GM23338 (cell line): ENCODE data around the gene BDH1. TPM values are rescaled to one million over a fixed set of nuclear protein-coding genes. Genes with fewer than 3 reads are reported as not detected.
"Not testable (repeated sequence)": the region's sequence is repeated elsewhere in the genome, so short reads cannot be mapped to it uniquely, and the experiment has no call there.

Experiments used
- ATAC-seq: fragments of 200-7000 bp; cut with Tn5 transposase; 3 replicates; pipeline ENCODE4 v1.9.1; 2020
- DNase-seq: peaks from one replicate; pipeline ENCODE4 v3.0.0-alpha.2; 2015; ENCODE audit warnings: low spot score
- H2AFZ ChIP-seq: fragments of 200-600 bp; sonication (generic); 2 replicates; pipeline ENCODE4 v1.8.0; 2016; ENCODE audit warnings: antibody characterized with exemption, mild to moderate bottlenecking, moderate library complexity
- H3F3A ChIP-seq: fragments of 200-600 bp; sonication (generic); replicated peaks from 2 replicates; pipeline ENCODE4 v1.8.0; 2017; ENCODE audit warnings: antibody characterized with exemption, mixed run types, low read depth
- H3K27ac ChIP-seq: fragments of 200-600 bp; sonication (generic); 2 replicates; pipeline ENCODE4 v1.6.1; 2016; ENCODE audit warnings: low read depth
- H3K27me3 ChIP-seq: fragments of 200-600 bp; sonication (generic); 2 replicates; pipeline ENCODE4 v1.8.0; 2016; ENCODE audit warnings: mild to moderate bottlenecking, mixed run types, moderate library complexity; ENCODE audit not compliant: insufficient read depth
- H3K36me3 ChIP-seq: fragments of 200-600 bp; sonication (generic); 2 replicates; pipeline ENCODE4 v1.8.0; 2016; ENCODE audit warnings: mild to moderate bottlenecking; ENCODE audit not compliant: insufficient read depth
- H3K4me1 ChIP-seq: fragments of 200-600 bp; sonication (generic); 2 replicates; pipeline ENCODE4 v1.8.0; 2016; ENCODE audit warnings: mild to moderate bottlenecking, moderate library complexity; ENCODE audit not compliant: insufficient read depth
- H3K4me2 ChIP-seq: fragments of 200-600 bp; sonication (generic); 2 replicates; pipeline ENCODE4 v1.7.1; 2017; ENCODE audit warnings: mixed run types
- H3K4me3 ChIP-seq: fragments of 200-600 bp; sonication (generic); 2 replicates; pipeline ENCODE4 v1.6.1; 2016; ENCODE audit warnings: mixed run types
- H3K79me2 ChIP-seq: fragments of 200-600 bp; sonication (generic); replicated peaks from 2 replicates; pipeline ENCODE4 v1.8.0; 2017; ENCODE audit warnings: mild to moderate bottlenecking; ENCODE audit not compliant: insufficient read depth
- H3K9me2 ChIP-seq: fragments of 200-600 bp; sonication (generic); 2 replicates; pipeline ENCODE4 v1.8.0; 2017; ENCODE audit not compliant: insufficient read depth
- H4K20me1 ChIP-seq: fragments of 200-600 bp; sonication (generic); replicated peaks from 2 replicates; pipeline ENCODE4 v1.8.0; 2017; ENCODE audit warnings: mild to moderate bottlenecking; ENCODE audit not compliant: insufficient read depth
- H3K27ac Mint-ChIP-seq: 2 replicates; pipeline ENCODE4 v1.8.0; 2020; ENCODE audit warnings: inconsistent platforms, mild to moderate bottlenecking, moderate library complexity, mixed read lengths
- H3K27me3 Mint-ChIP-seq: 3 replicates; pipeline ENCODE4 v1.8.0; 2022; ENCODE audit warnings: low read depth, mild to moderate bottlenecking, moderate library complexity, mixed read lengths, inconsistent platforms; ENCODE audit not compliant: insufficient read depth, poor library complexity
- H3K36me3 Mint-ChIP-seq: 3 replicates; pipeline ENCODE4 v1.8.0; 2021; ENCODE audit warnings: low read depth, mild to moderate bottlenecking, inconsistent platforms, moderate library complexity, mixed read lengths
- H3K4me1 Mint-ChIP-seq: 3 replicates; pipeline ENCODE4 v1.8.0; 2020; ENCODE audit warnings: mild to moderate bottlenecking, inconsistent platforms, mixed read lengths
- H3K4me3 Mint-ChIP-seq: 3 replicates; pipeline ENCODE4 v1.8.0; 2021; ENCODE audit warnings: moderate library complexity, mild to moderate bottlenecking, inconsistent platforms, mixed read lengths
- H3K9me3 Mint-ChIP-seq: 3 replicates; pipeline ENCODE4 v1.8.0; 2020; ENCODE audit warnings: moderate library complexity, mild to moderate bottlenecking, inconsistent platforms, mixed read lengths
- JUNB ChIP-seq: IDR thresholded peaks from one replicate; pipeline ENCODE4 v1.6.1; 2016; ENCODE audit warnings: antibody characterized with exemption; ENCODE audit not compliant: unreplicated experiment
- polyA plus RNA-seq: library from polyadenylated mRNA; unstranded; fragments of >200 nt; fragmentation: Nextera tagmentation; extraction: Ambion mirVana; gene quantifications from 2 replicates; pipeline ENCODE4 v1.2.1, GENCODE V29; 2016
- total RNA-seq: library from RNA; depleted of rRNA; stranded (reverse); fragments of >200 nt; shearing (Covaris generic); gene quantifications from 2 replicates; pipeline ENCODE4 v1.2.3, GENCODE V29; 2014
- TF ChIP-seq, protein P1 (sequence below), 2 experiments: fragments of 200-600 bp in 1 of 2; sonication (generic) in 1 of 2; conservative IDR thresholded peaks; 2 replicates each; pipeline versions ENCODE4 v1.5.1 to v1.6.1; 2016 to 2017; ENCODE audit warnings: antibody characterized with exemption in 2 of 2, low read depth in 2 of 2, mild to moderate bottlenecking in 2 of 2, moderate library complexity in 1 of 2

The BDH1 gene
- total and polyA plus RNA-seq, 2 experiments from 2014 or later = 18.1 to 19.3 TPM

DNA sequence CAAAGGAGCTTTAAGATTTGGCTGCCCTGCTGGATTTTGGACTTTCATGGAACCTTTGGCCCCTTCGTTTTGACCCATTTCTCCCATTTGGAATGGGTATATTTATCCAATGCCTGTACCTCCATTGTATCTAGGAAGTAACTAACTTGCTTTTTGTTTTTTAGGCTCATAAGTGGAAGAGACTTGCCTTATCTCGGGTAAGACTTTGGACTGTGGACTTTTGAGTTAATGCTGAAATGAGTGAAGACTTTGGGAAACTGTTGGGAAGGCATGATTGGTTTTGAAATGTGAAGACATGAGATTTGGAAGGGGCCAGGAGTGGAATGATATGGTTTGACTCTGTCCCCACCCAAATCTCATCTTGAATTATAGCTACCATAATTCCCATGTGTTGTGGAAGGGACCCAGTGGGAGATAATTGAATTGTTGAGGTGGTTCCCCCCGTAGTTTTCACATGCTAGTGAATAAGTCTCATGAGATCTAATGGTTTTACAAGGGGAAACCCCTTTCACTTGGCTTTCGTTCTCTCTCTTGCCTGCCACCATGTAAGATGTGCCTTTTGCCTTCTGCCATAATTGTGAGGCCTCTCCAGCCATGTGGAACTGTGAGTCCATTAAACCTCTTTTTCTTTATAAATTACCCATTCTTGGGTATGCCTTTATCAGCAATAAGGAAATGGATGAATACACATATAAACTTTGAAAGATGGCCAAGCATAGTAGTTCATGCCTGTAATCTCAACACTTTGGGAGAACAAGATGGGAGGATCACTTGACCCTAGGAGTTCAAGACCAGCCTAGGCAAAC, 15.5 kb upstream of the BDH1 start:
- H3K4me1 ChIP-seq = peaks cover 54% of the 10 kb centered on the region
- H3K27me3 Mint-ChIP-seq, H3K9me2 ChIP-seq, H3K4me3 ChIP-seq, H3K4me3 Mint-ChIP-seq, H4K20me1 ChIP-seq, DNase-seq, H3K79me2 ChIP-seq, H3K27ac Mint-ChIP-seq, H3K27ac ChIP-seq, H3F3A ChIP-seq, H3K36me3 ChIP-seq, H3K4me2 ChIP-seq, ATAC-seq, H2AFZ ChIP-seq, H3K27me3 ChIP-seq: not testable (repeated sequence)
- Mint-ChIP-seq H3K36me3 (peaks cover 51% of the 10 kb centered on the region), H3K4me1 (peaks cover 46% of the 10 kb centered on the region), H3K9me3 (peaks cover 59% of the 10 kb centered on the region)

GRCh38 chr3:197569433-197569832, 13.7 kb upstream of the BDH1 start:
- H2AFZ ChIP-seq, H3K4me2 ChIP-seq, H3K9me2 ChIP-seq, H3K4me3 ChIP-seq, H3K27ac ChIP-seq, H3K4me3 Mint-ChIP-seq, H4K20me1 ChIP-seq, H3K27me3 ChIP-seq, H3K27ac Mint-ChIP-seq, H3K27me3 Mint-ChIP-seq, H3F3A ChIP-seq, DNase-seq, H3K79me2 ChIP-seq, ATAC-seq: not testable (repeated sequence)
- peaks cover 41% of the 10 kb centered on the region for H3K4me1 ChIP-seq
- H3K9me3 Mint-ChIP-seq = peaks cover 65% of the 10 kb centered on the region
- H3K36me3 Mint-ChIP-seq = peaks cover 57% of the 10 kb centered on the region
- H3K4me1 Mint-ChIP-seq = peaks cover 31% of the 10 kb centered on the region
- peaks cover 20% of the 10 kb centered on the region for H3K36me3 ChIP-seq

DNA sequence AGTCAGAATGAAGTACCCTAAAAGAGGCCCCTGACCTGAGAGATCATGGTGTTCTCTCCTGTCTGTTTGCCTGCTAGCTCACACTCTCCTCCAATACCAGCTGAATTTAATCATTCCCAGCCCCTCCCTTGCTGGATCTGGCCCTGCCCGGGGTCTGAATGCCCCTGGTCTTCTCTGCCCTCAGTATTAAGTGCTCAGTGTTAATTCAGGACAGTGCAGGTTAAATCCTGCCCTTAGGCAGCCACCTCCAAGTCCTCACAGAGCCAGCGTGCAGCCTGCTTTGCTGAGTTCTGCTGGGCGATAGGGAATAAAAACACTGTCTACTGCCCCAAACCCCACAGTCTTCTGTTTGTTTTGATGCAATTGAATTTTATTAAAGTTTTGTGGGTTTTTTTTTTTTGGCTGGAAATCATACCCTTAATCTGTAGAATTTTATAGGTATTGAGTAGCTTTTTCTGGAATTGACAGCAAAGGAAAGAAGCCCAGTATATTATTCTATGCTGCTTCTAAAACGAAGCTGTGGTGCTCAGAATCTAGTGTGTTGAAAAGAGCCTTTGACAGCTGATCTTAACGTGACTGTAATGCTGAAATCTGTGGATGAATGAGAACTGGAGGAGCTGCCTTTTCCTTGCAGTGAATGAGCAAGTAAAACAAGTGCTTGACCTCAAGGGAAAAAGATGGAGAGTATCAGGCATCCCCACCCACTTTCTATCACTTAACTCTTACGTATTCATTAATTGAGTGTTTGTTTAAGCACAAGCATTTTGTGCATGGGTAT, 12.3 kb upstream of the BDH1 start:
- Histone ChIP-seq H3F3A (no peaks in the 10 kb centered on the region), H3K36me3 (peaks cover 29% of the 10 kb centered on the region), H4K20me1 (no peaks in the 10 kb centered on the region), H3K27ac (no peak overlapping the region), H3K27me3 (no peaks in the 10 kb centered on the region), H2AFZ (peak overlapping the region; percentile 72; the same call in 1 of the 2 replicates), H3K9me2 (no peaks in the 10 kb centered on the region), H3K4me3 (no peak overlapping the region), H3K4me2 (peak overlapping the region; percentile 28; the same call in 1 of the 2 replicates), H3K79me2 (no peaks in the 10 kb centered on the region), H3K4me1 (peaks cover 28% of the 10 kb centered on the region)
- Mint-ChIP-seq H3K9me3 (peaks cover 79% of the 10 kb centered on the region), H3K4me3 (no peak overlapping the region), H3K4me1 (peaks cover 18% of the 10 kb centered on the region), H3K36me3 (peaks cover 69% of the 10 kb centered on the region), H3K27me3 (peaks cover 3% of the 10 kb centered on the region), H3K27ac (no peak overlapping the region)
- DNase-seq (no peak), ATAC-seq (peak; percentile 39; the same call in 1 of the 3 replicates)
- TF ChIP-seq, protein P1, sequence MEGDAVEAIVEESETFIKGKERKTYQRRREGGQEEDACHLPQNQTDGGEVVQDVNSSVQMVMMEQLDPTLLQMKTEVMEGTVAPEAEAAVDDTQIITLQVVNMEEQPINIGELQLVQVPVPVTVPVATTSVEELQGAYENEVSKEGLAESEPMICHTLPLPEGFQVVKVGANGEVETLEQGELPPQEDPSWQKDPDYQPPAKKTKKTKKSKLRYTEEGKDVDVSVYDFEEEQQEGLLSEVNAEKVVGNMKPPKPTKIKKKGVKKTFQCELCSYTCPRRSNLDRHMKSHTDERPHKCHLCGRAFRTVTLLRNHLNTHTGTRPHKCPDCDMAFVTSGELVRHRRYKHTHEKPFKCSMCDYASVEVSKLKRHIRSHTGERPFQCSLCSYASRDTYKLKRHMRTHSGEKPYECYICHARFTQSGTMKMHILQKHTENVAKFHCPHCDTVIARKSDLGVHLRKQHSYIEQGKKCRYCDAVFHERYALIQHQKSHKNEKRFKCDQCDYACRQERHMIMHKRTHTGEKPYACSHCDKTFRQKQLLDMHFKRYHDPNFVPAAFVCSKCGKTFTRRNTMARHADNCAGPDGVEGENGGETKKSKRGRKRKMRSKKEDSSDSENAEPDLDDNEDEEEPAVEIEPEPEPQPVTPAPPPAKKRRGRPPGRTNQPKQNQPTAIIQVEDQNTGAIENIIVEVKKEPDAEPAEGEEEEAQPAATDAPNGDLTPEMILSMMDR (conservative IDR thresholded peaks at IDR 0.05; ENCODE audit: low read depth in 2 of 2) = no peak
- TF ChIP-seq JUNB = no peak

- H3K79me2 ChIP-seq, H2AFZ ChIP-seq, H3K27ac Mint-ChIP-seq, H3K27me3 Mint-ChIP-seq, H3K4me3 Mint-ChIP-seq, H3K4me2 ChIP-seq, H4K20me1 ChIP-seq, H3F3A ChIP-seq, DNase-seq, H3K27ac ChIP-seq, H3K9me2 ChIP-seq, H3K27me3 ChIP-seq, ATAC-seq, H3K4me3 ChIP-seq: not testable (repeated sequence)
- Mint-ChIP-seq H3K9me3 (peaks cover 92% of the 10 kb centered on the region), H3K36me3 (peaks cover 80% of the 10 kb centered on the region), H3K4me1 (peaks cover 14% of the 10 kb centered on the region)
- H3K36me3 ChIP-seq = peaks cover 41% of the 10 kb centered on the region
- peaks cover 23% of the 10 kb centered on the region for H3K4me1 ChIP-seq
Measured at GRCh38 chr3:197566155-197566554, 10.4 kb upstream of the BDH1 start.
